ENCODE results near the gene USP17L18. TPM values are rescaled to one million over a fixed set of nuclear protein-coding genes. Genes with fewer than 3 reads are reported as not detected.
A peak's percentile ranks its signal among the peaks of the same experiment; 100 is the strongest.
"Not testable (repeated sequence)": the region's sequence is repeated elsewhere in the genome, so short reads cannot be mapped to it uniquely, and the experiment has no call there.

USP17L18 gene
- total RNA-seq (not detected), polyA plus RNA-seq (ENCODE audit: insufficient read depth, low read depth, low replicate concordance) (not detected)
- long read RNA-seq, donor 1, result 0 reads
- long read RNA-seq, donor 2, result 0 reads

- H3K27ac ChIP-seq; H3K4me3 ChIP-seq; H3K9me3 ChIP-seq; H3K27me3 ChIP-seq; intact Hi-C loops (cut with DNase I; ENCODE audit: low total_unique reads); H3K4me1 ChIP-seq; H3K36me3 ChIP-seq (ENCODE audit: low read depth, missing control alignments): not testable (repeated sequence)
- peak; percentile 13 for DNase-seq
- 50 to 55% methylated on average over 9 to 11 of the region's 26 CpGs for WGBS, 2 donors
Measured at GRCh38 chr4:9247953-9248680, at the start of gene USP17L18. USP17L18 (plus strand) TSS chr4:9248630; CDS start chr4:9248630, 0 bp downstream.

- H3K27ac ChIP-seq; DNase-seq; H3K36me3 ChIP-seq (ENCODE audit: low read depth, missing control alignments); H3K27me3 ChIP-seq; H3K4me1 ChIP-seq; H3K4me3 ChIP-seq; H3K9me3 ChIP-seq; intact Hi-C loops (cut with DNase I; ENCODE audit: low total_unique reads): not testable (repeated sequence)
- WGBS, 2 donors, result no CpG with 5 or more reads among the region's 13 CpGs
Measured at GRCh38 chr4:9210357-9210756, 38.1 kb upstream of the USP17L18 start, which contains the start of gene USP17L10. USP17L10 (plus strand) TSS chr4:9210657; CDS start chr4:9210657, 0 bp downstream.

GRCh38 chr4:9214701-9215100 is 33.7 kb upstream of the USP17L18 start:
- intact Hi-C loops (cut with DNase I; ENCODE audit: low total_unique reads); H3K9me3 ChIP-seq; H3K4me1 ChIP-seq; H3K27ac ChIP-seq; H3K36me3 ChIP-seq (ENCODE audit: low read depth, missing control alignments); DNase-seq; H3K4me3 ChIP-seq; H3K27me3 ChIP-seq: not testable (repeated sequence)
- WGBS, 2 donors, result 56 to 62% methylated on average over 9 to 10 of the region's 14 CpGs

GRCh38 chr4:9215105-9215504 is 33.3 kb upstream of the USP17L18 start, which contains the start of gene USP17L11:
USP17L11 (plus strand) TSS chr4:9215405; CDS start chr4:9215405, 0 bp downstream.
- H3K27ac ChIP-seq; DNase-seq; H3K4me3 ChIP-seq; H3K27me3 ChIP-seq; H3K4me1 ChIP-seq; H3K36me3 ChIP-seq (ENCODE audit: low read depth, missing control alignments); intact Hi-C loops (cut with DNase I; ENCODE audit: low total_unique reads); H3K9me3 ChIP-seq: not testable (repeated sequence)
- WGBS, 2 donors, result no CpG with 5 or more reads among the region's 14 CpGs

GRCh38 chr4:9219852-9220251 is 28.6 kb upstream of the USP17L18 start, which contains the start of gene USP17L12:
USP17L12 (plus strand) TSS chr4:9220152; CDS start chr4:9220152, 0 bp downstream.
- H3K4me1 ChIP-seq; H3K36me3 ChIP-seq (ENCODE audit: low read depth, missing control alignments); H3K4me3 ChIP-seq; H3K27me3 ChIP-seq; intact Hi-C loops (cut with DNase I; ENCODE audit: low total_unique reads); H3K9me3 ChIP-seq; DNase-seq; H3K27ac ChIP-seq: not testable (repeated sequence)
- no CpG with 5 or more reads among the region's 13 CpGs for WGBS, 2 donors

- H3K27me3 ChIP-seq; H3K4me3 ChIP-seq; DNase-seq; intact Hi-C loops (cut with DNase I; ENCODE audit: low total_unique reads); H3K36me3 ChIP-seq (ENCODE audit: low read depth, missing control alignments); H3K27ac ChIP-seq; H3K4me1 ChIP-seq; H3K9me3 ChIP-seq: not testable (repeated sequence)
- WGBS, 2 donors, result no CpG with 5 or more reads among the region's 14 CpGs
Measured at GRCh38 chr4:9224596-9224995, 23.8 kb upstream of the USP17L18 start, which contains the start of gene USP17L13. USP17L13 (plus strand) TSS chr4:9224896; CDS start chr4:9224896, 0 bp downstream.

GRCh38 chr4:9230249-9230648 is 18.2 kb upstream of the USP17L18 start:
- H3K36me3 ChIP-seq (ENCODE audit: low read depth, missing control alignments); H3K9me3 ChIP-seq; H3K4me3 ChIP-seq; DNase-seq; intact Hi-C loops (cut with DNase I; ENCODE audit: low total_unique reads); H3K4me1 ChIP-seq; H3K27me3 ChIP-seq; H3K27ac ChIP-seq: not testable (repeated sequence)
- WGBS, 2 donors, result 82% methylated on average over 5 of the region's 8 CpGs; no CpG with 5 or more reads in 1 of the 2 donors

- H3K4me1 ChIP-seq; intact Hi-C loops (cut with DNase I; ENCODE audit: low total_unique reads); H3K36me3 ChIP-seq (ENCODE audit: low read depth, missing control alignments); H3K4me3 ChIP-seq; H3K27ac ChIP-seq; DNase-seq; H3K27me3 ChIP-seq; H3K9me3 ChIP-seq: not testable (repeated sequence)
- WGBS, 2 donors, result no CpG with 5 or more reads among the region's 15 CpGs
Measured at GRCh38 chr4:9234085-9234484, 14.3 kb upstream of the USP17L18 start, which contains the start of gene USP17L15. USP17L15 (plus strand) TSS chr4:9234385; CDS start chr4:9234385, 0 bp downstream.

- intact Hi-C loops (cut with DNase I; ENCODE audit: low total_unique reads); H3K4me3 ChIP-seq; H3K36me3 ChIP-seq (ENCODE audit: low read depth, missing control alignments); H3K4me1 ChIP-seq; H3K9me3 ChIP-seq; H3K27ac ChIP-seq; H3K27me3 ChIP-seq: not testable (repeated sequence)
- DNase-seq, result peak; percentile 10
- no CpG with 5 or more reads among the region's 12 CpGs for WGBS, 2 donors
Measured at GRCh38 chr4:9238461-9238860, 10.0 kb upstream of the USP17L18 start.

GRCh38 chr4:9243579-9243978 is 4.9 kb upstream of the USP17L18 start, which contains the start of gene USP17L17:
USP17L17 (plus strand) TSS chr4:9243879; CDS start chr4:9243879, 0 bp downstream.
- intact Hi-C loops (cut with DNase I; ENCODE audit: low total_unique reads); H3K4me1 ChIP-seq; H3K27ac ChIP-seq; DNase-seq; H3K4me3 ChIP-seq; H3K27me3 ChIP-seq; H3K36me3 ChIP-seq (ENCODE audit: low read depth, missing control alignments); H3K9me3 ChIP-seq: not testable (repeated sequence)
- WGBS, 2 donors, result 83% methylated on average over 14 of the region's 14 CpGs; no CpG with 5 or more reads in 1 of the 2 donors

- H3K27me3 ChIP-seq; H3K4me3 ChIP-seq; intact Hi-C loops (cut with DNase I; ENCODE audit: low total_unique reads); H3K9me3 ChIP-seq; DNase-seq; H3K36me3 ChIP-seq (ENCODE audit: low read depth, missing control alignments); H3K27ac ChIP-seq; H3K4me1 ChIP-seq: not testable (repeated sequence)
- no CpG with 5 or more reads among the region's 13 CpGs for WGBS, 2 donors
Measured at GRCh38 chr4:9253078-9253477, 4.6 kb downstream of the USP17L18 start, which contains the start of gene USP17L19. USP17L19 (plus strand) TSS chr4:9253378; CDS start chr4:9253378, 0 bp downstream.

- intact Hi-C loops (cut with DNase I; ENCODE audit: low total_unique reads); H3K36me3 ChIP-seq (ENCODE audit: low read depth, missing control alignments); H3K4me1 ChIP-seq; DNase-seq; H3K27me3 ChIP-seq; H3K4me3 ChIP-seq; H3K27ac ChIP-seq; H3K9me3 ChIP-seq: not testable (repeated sequence)
- WGBS, 2 donors, result no CpG with 5 or more reads among the region's 15 CpGs
Measured at GRCh38 chr4:9257824-9258223, 9.4 kb downstream of the USP17L18 start, which contains the start of gene USP17L20. USP17L20 (plus strand) TSS chr4:9258124; CDS start chr4:9258124, 0 bp downstream.

All from testis (tissue), 5 donors.